Stimulated activated CD4-positive, alpha-beta T cell treated with anti-CD3 and anti-CD28 coated beads, Interleukin-12 subunit alpha, Interleukin-12 subunit beta, amount 100 ng/mL, for 24 hours (primary cell): ENCODE results near the gene MPIG6B.

Source experiments
- DNase-seq, 2 experiments: peaks; one replicate each; pipeline ENCODE4 v3.0.0-alpha.2; 2020; ENCODE audit warnings: low read depth in 2 of 2

MPIG6B gene

GRCh38 chr6:31721351-31722020 is 1.7 kb upstream of the MPIG6B start, which contains the start of gene LY6G6C:
Gene LY6G6C, minus strand, starts transcription at chr6:31721746. Its CDS starts 67 bp downstream, at chr6:31721679.
- no peak for DNase-seq

- DNase-seq, result no peak
Measured at GRCh38 chr6:31722173-31722572, 1.0 kb upstream of the MPIG6B start.

GRCh38 chr6:31723980-31724691 is 963 bp downstream of the MPIG6B start:
- no peak for DNase-seq

GRCh38 chr6:31725502-31726350 is 2.6 kb downstream of the MPIG6B start:
- no peak for DNase-seq

- no peak for DNase-seq
Measured at GRCh38 chr6:31727034-31727716, 4.0 kb downstream of the MPIG6B start.

GRCh38 chr6:31727717-31728671 is 4.8 kb downstream of the MPIG6B start:
- DNase-seq, result no peak

GRCh38 chr6:31728767-31729514 is 5.8 kb downstream of the MPIG6B start, which contains the start of gene DDAH2:
Gene DDAH2, minus strand, starts transcription at chr6:31729299. Its CDS starts 138 bp downstream, at chr6:31729161.
- DNase-seq, result no peak

- peak; percentile 46 to 76 for DNase-seq
Measured at GRCh38 chr6:31729515-31729978, 6.4 kb downstream of the MPIG6B start.

GRCh38 chr6:31729979-31730630 is 6.9 kb downstream of the MPIG6B start:
- peak in 1 of 2 experiments; percentile 53 for DNase-seq

- DNase-seq, result no peak
Measured at GRCh38 chr6:31730631-31731086, 7.5 kb downstream of the MPIG6B start.

- no peak for DNase-seq
Measured at GRCh38 chr6:31732029-31732428, 8.9 kb downstream of the MPIG6B start.

GRCh38 chr6:31733734-31734133 is 10.6 kb downstream of the MPIG6B start:
- DNase-seq, result no peak

- DNase-seq, result no peak
Measured at GRCh38 chr6:31734247-31734820, 11.2 kb downstream of the MPIG6B start.

- DNase-seq, result peak in 1 of 2 experiments; percentile 41
Measured at GRCh38 chr6:31734821-31735406, 11.7 kb downstream of the MPIG6B start.

- DNase-seq, result peak; percentile 64 to 82
Measured at GRCh38 chr6:31736021-31736767, 13.0 kb downstream of the MPIG6B start, which contains the start of gene CLIC1. Gene CLIC1, minus strand, starts transcription at chr6:31736530. Its CDS starts 230 bp downstream, at chr6:31736300.

GRCh38 chr6:31736768-31737314 is 13.7 kb downstream of the MPIG6B start:
- no peak for DNase-seq
